ENCODE results near the gene AKR1D1. TPM values are rescaled to one million over a fixed set of nuclear protein-coding genes. Genes with fewer than 3 reads are reported as not detected.
"Not testable (repeated sequence)": the region's sequence is repeated elsewhere in the genome, so short reads cannot be mapped to it uniquely, and the experiment has no call there.

Gene AKR1D1, protein sequence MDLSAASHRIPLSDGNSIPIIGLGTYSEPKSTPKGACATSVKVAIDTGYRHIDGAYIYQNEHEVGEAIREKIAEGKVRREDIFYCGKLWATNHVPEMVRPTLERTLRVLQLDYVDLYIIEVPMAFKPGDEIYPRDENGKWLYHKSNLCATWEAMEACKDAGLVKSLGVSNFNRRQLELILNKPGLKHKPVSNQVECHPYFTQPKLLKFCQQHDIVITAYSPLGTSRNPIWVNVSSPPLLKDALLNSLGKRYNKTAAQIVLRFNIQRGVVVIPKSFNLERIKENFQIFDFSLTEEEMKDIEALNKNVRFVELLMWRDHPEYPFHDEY
- polyA plus RNA-seq (2012; ENCODE audit: missing spikeins), result not detected

DNA sequence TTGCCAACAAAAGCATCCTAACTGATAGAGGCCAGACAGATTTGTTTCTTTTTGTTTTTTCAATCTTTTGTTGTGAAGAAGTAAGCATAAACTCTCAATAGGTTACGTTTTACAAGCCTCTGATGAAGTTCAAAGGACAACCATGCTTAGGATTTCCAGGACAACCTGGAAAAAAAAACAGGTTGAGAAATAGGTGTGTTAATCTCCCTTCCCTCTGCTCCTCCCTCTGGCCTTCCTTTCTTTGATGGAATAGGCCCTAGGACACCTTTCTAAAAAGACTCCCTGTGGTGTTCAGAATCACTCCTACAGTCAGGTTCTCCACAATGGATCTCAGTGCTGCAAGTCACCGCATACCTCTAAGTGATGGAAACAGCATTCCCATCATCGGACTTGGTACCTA is at the start of gene AKR1D1:
AKR1D1 (plus strand) TSS at position 264 of the 400 bp plus-strand sequence; CDS start at position 324, 60 bp downstream.
- DNase-seq (ENCODE audit: insufficient read length) (no peak), FAIRE-seq (no peak)
- TF ChIP-seq TAF1 (IDR thresholded peaks at IDR 0.05; ENCODE audit: borderline replicate concordance, low read depth, low read length), result no peak
- no peak for TF ChIP-seq POLR2AphosphoS5 (IDR thresholded peaks at IDR 0.05; ENCODE audit: low read depth, low read length)
- no peak for TF ChIP-seq POLR2A (IDR thresholded peaks at IDR 0.05; ENCODE audit: low read depth, low read length)

DNA sequence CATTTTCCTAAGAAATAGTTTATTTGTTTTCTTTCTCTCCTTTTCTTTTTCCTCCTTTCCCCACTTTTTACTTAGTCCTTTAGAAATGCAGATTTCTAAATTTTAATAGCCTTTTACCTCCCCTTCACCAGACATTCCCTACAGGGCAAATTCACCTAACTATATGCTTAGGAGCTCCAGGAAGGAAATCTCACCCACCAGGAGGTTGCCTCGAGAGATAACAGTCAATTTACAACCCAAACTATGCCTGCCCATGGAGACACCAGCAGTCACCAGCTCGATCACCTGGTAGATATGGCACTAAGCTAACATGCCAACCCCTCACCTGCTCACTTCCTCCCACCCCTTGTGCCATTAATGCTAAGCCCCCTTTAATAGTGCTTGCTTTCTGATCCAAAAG is 49.2 kb upstream of the AKR1D1 start:
- TF ChIP-seq POLR2A (IDR thresholded peaks at IDR 0.05; ENCODE audit: low read depth, low read length) (no peak), TAF1 (IDR thresholded peaks at IDR 0.05; ENCODE audit: borderline replicate concordance, low read depth, low read length) (no peak), POLR2AphosphoS5 (IDR thresholded peaks at IDR 0.05; ENCODE audit: low read depth, low read length) (no peak)
- no peak for DNase-seq (ENCODE audit: insufficient read length)

GRCh38 chr7:138029126-138029525 is 47.1 kb upstream of the AKR1D1 start:
- TF ChIP-seq TAF1 (IDR thresholded peaks at IDR 0.05; ENCODE audit: borderline replicate concordance, low read depth, low read length) (no peak), POLR2AphosphoS5 (IDR thresholded peaks at IDR 0.05; ENCODE audit: low read depth, low read length) (no peak), POLR2A (IDR thresholded peaks at IDR 0.05; ENCODE audit: low read depth, low read length) (no peak)
- FAIRE-seq (no peak), DNase-seq (ENCODE audit: insufficient read length) (no peak)

More for the DNA sequence above, 49.2 kb upstream of the AKR1D1 start:
- FAIRE-seq, result no peak

DNA sequence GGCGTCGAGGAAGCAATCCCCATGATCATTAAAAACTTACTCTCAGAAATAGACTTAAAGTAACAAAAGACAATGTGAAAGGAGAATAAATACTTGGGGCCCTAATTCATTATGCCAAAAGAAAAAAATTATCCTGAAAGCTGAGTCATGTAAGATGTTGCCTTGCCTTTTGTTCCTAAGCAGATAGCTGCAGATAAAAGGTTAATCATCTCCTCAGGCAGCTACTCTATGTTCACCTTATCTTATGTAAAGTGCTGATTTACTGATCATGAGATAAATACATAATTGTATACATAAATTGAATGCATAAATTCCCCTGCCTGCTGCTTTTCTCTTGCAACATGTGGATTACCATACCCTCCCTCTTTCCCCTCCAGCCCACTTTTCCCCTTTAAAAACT is 46.3 kb upstream of the AKR1D1 start:
- no peak for DNase-seq (ENCODE audit: insufficient read length)
- TF ChIP-seq POLR2A (IDR thresholded peaks at IDR 0.05; ENCODE audit: low read depth, low read length), result no peak
- no peak for TF ChIP-seq TAF1 (IDR thresholded peaks at IDR 0.05; ENCODE audit: borderline replicate concordance, low read depth, low read length)
- TF ChIP-seq POLR2AphosphoS5 (IDR thresholded peaks at IDR 0.05; ENCODE audit: low read depth, low read length), result no peak
- FAIRE-seq, result no peak

DNA sequence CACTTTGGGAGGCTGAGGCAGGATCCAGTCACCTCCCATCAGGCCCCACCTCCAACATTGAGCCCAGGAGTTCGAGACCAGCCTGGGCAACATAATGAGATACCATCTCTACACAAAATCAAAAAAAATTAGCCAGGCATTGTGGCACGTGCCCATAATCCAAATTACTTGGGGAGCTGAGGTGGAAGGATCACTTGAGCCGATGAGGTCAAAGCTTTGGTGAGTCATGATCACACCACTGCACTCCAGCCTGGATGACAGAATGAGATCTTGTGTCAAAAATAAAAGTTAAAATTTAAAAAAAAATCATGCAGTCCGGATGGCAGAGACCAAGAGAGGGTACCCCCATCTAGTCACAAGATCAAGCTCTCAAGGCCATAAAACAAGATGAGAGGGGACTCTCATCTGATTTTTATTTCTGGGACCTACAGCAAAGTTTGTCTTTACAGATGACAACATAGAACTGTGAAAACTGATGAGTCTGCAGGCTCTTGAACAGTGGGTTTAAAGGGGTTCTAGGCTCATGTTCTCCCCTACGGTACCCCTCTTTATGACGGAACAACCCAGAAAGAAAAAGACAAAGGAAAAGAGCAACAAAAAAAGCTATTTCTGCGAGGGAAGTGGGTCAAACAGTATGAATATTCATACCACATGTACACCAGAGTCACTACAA is 45.4 kb upstream of the AKR1D1 start:
- FAIRE-seq, result no peak

DNA sequence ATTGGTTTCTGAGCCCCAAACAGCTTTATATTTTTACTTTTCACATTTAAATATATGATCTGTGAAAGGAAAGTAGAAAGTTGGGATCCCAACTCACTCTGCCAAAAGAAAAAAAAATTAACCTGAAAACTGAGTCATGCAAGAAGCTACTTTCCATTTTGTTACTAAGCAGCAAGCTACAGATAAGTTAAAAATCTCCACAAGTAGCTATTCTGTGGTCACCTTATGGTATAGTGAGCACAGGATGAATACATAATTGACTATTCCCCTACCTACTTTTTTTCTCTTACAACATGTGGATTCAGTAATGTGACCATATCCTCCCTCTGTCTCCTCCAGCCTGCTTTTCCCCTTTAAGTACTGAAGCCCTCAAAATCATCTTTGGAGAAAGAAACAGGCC is 44.1 kb upstream of the AKR1D1 start:
- DNase-seq (ENCODE audit: insufficient read length), result no peak
- TF ChIP-seq POLR2A (IDR thresholded peaks at IDR 0.05; ENCODE audit: low read depth, low read length), result no peak
- TF ChIP-seq POLR2AphosphoS5 (IDR thresholded peaks at IDR 0.05; ENCODE audit: low read depth, low read length), result no peak
- no peak for TF ChIP-seq TAF1 (IDR thresholded peaks at IDR 0.05; ENCODE audit: borderline replicate concordance, low read depth, low read length)
- FAIRE-seq, result no peak

More for the DNA sequence above, 45.4 kb upstream of the AKR1D1 start:
- no peak for TF ChIP-seq TAF1 (IDR thresholded peaks at IDR 0.05; ENCODE audit: borderline replicate concordance, low read depth, low read length)
- TF ChIP-seq POLR2AphosphoS5 (IDR thresholded peaks at IDR 0.05; ENCODE audit: low read depth, low read length), result no peak
- no peak for TF ChIP-seq POLR2A (IDR thresholded peaks at IDR 0.05; ENCODE audit: low read depth, low read length)
- no peak for DNase-seq (ENCODE audit: insufficient read length)

GRCh38 chr7:138032770-138033169 is 43.5 kb upstream of the AKR1D1 start:
- no peak for TF ChIP-seq TAF1 (IDR thresholded peaks at IDR 0.05; ENCODE audit: borderline replicate concordance, low read depth, low read length)
- no peak for TF ChIP-seq POLR2AphosphoS5 (IDR thresholded peaks at IDR 0.05; ENCODE audit: low read depth, low read length)
- TF ChIP-seq POLR2A (IDR thresholded peaks at IDR 0.05; ENCODE audit: low read depth, low read length), result no peak
- DNase-seq (ENCODE audit: insufficient read length), result no peak
- no peak for FAIRE-seq

DNA sequence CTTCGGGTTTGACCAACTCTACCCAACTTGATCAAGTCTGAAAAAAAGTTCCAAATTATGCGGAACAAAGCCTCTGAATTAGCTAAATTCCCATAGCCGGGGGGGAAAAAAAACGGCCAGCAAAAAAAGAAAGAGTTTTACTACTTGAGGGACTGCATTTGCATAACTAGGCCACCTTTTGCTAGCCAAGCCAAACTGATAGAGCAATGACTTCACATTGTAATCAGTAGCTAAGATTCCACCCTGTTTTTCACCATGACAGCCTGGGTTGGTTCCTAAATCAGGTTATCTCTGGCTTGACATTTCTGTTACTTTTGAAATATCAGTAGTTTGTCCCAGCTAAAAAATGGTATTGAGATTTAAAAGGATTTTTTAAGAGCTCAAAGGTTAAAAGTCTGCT is 43.0 kb upstream of the AKR1D1 start:
- peak; percentile 24 for FAIRE-seq
- no peak for TF ChIP-seq POLR2AphosphoS5 (IDR thresholded peaks at IDR 0.05; ENCODE audit: low read depth, low read length)
- TF ChIP-seq POLR2A (IDR thresholded peaks at IDR 0.05; ENCODE audit: low read depth, low read length), result no peak
- no peak for TF ChIP-seq TAF1 (IDR thresholded peaks at IDR 0.05; ENCODE audit: borderline replicate concordance, low read depth, low read length)
- no peak for DNase-seq (ENCODE audit: insufficient read length)

DNA sequence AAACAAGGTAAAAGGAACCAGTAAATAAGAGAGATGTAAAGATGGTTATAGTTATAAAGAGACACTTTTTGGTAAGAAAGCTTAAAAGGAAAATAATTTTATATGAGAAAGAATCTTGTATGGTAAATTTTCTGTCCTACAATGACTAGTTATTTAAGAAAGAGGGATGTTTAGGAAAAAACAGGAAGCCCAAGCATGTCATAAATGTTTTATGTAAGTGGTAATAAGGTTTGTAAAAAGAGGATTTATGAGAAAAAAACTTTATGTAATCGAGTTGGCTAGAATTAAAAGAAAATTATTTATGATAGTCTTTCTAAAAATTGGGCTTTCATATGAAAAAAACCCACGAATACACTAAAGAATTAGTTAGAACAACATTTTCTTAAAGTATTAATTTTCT is 40.1 kb upstream of the AKR1D1 start:
- TF ChIP-seq POLR2A (IDR thresholded peaks at IDR 0.05; ENCODE audit: low read depth, low read length) (no peak), TAF1 (IDR thresholded peaks at IDR 0.05; ENCODE audit: borderline replicate concordance, low read depth, low read length) (no peak), POLR2AphosphoS5 (IDR thresholded peaks at IDR 0.05; ENCODE audit: low read depth, low read length) (no peak)
- DNase-seq (ENCODE audit: insufficient read length) (no peak), FAIRE-seq (no peak)

- not testable (repeated sequence) for FAIRE-seq; DNase-seq (ENCODE audit: insufficient read length)
Measured at GRCh38 chr7:138040063-138040462, 36.2 kb upstream of the AKR1D1 start.

DNA sequence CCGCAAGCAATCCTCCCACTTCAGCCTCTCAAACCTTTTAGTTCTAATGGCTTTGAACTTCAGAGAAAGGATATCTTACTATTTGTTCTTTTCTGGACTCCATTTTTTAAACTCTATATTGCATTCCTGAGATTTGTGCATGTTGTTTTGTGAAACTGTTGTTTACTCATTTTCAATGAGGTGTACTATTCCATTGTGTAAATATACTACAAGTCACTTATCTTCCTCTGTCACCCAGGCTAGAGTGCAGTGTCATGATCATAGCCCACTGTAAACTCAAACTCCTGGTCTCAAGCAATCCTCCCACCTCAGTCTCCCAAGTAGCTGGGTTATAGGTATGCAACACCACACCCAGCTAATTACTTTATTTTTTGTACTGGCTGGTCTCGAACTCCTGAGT is 31.4 kb upstream of the AKR1D1 start:
- FAIRE-seq, result no peak
- DNase-seq (ENCODE audit: insufficient read length), result no peak
- no peak for TF ChIP-seq TAF1 (IDR thresholded peaks at IDR 0.05; ENCODE audit: borderline replicate concordance, low read depth, low read length)
- no peak for TF ChIP-seq POLR2A (IDR thresholded peaks at IDR 0.05; ENCODE audit: low read depth, low read length)
- TF ChIP-seq POLR2AphosphoS5 (IDR thresholded peaks at IDR 0.05; ENCODE audit: low read depth, low read length), result no peak

DNA sequence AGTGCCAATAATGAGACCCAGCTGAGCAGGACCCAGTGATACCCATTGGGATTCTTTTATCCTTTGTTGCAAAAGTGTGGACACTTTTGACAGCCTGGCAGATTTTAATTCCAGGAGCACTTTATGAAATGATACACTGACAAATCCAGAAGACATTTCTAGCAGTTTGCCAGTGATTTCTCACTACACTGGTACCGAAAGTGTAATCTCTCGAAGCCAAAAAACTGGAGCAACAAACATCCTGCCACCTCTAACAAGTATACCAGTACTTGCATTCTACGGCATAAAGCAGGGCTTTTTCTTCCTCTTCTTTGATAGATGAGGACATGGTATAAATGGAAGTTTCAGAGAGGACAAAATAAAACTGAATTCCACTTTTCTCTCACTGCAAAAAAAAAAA is 28.4 kb upstream of the AKR1D1 start:
- DNase-seq (ENCODE audit: insufficient read length), result no peak
- TF ChIP-seq POLR2A (IDR thresholded peaks at IDR 0.05; ENCODE audit: low read depth, low read length) (no peak), POLR2AphosphoS5 (IDR thresholded peaks at IDR 0.05; ENCODE audit: low read depth, low read length) (no peak), TAF1 (IDR thresholded peaks at IDR 0.05; ENCODE audit: borderline replicate concordance, low read depth, low read length) (no peak)
- FAIRE-seq, result no peak

All from GM12892 (cell line).